IMR-90 (cell line): Measurements from ENCODE around the gene AXIN2. TPM values are rescaled to one million over a fixed set of nuclear protein-coding genes. Genes with fewer than 3 reads are reported as not detected.

Experiments used
- ATAC-seq: fragments of 200-7000 bp; cut with Tn5 transposase; 2 replicates; pipeline ENCODE4 v1.9.1; 2020; ENCODE audit warnings: low read depth, mild to moderate bottlenecking, moderate library complexity
- BruUV-seq: library from RNA; stranded (reverse); fragments of 400-500 nt; replicated peaks from 2 replicates; lab custom pipeline; 2021; lab: Mats Ljungman, UMichigan
- CTCF ChIA-PET: fragments of 300-600 bp; formaldehyde crosslinking; extraction: SDS; loops from one replicate; lab custom pipeline; 2021; ENCODE audit warnings: antibody characterized with exemption; lab: Yijun Ruan, JAX
- POLR2A ChIA-PET: fragments of 300-600 bp; sonication (Branson Sonifier 250); formaldehyde crosslinking; loops from one replicate; lab custom pipeline; 2022; ENCODE audit warnings: antibody characterized with exemption; ENCODE audit not compliant: unreplicated experiment; lab: Charles Lee
- DNase-seq: peaks from one replicate; pipeline ENCODE4 v3.0.0; 2013
- H2AFZ ChIP-seq: replicated peaks from 2 replicates; pipeline ENCODE3; 2013; ENCODE audit warnings: low read length, mild to moderate bottlenecking; ENCODE audit not compliant: poor library complexity
- H2AK5ac ChIP-seq: 2 replicates; pipeline ENCODE4 v1.6.1; 2013; ENCODE audit warnings: low read depth, low read length, inconsistent platforms
- H2AK9ac ChIP-seq: replicated peaks from 2 replicates; pipeline ENCODE3; 2013; ENCODE audit warnings: mild to moderate bottlenecking, low read depth, low read length, moderate library complexity; ENCODE audit not compliant: poor library complexity
- H2BK120ac ChIP-seq: 2 replicates; pipeline ENCODE4 v1.6.1; 2013; ENCODE audit warnings: low read depth, low read length, inconsistent platforms
- H2BK15ac ChIP-seq: 3 replicates; pipeline ENCODE4 v1.6.1; 2013; ENCODE audit warnings: low read depth, low read length, inconsistent platforms
- H2BK20ac ChIP-seq: 2 replicates; pipeline ENCODE4 v1.6.1; 2013; ENCODE audit warnings: low read depth, mild to moderate bottlenecking, inconsistent platforms, low read length, moderate library complexity
- H2BK5ac ChIP-seq: 2 replicates; pipeline ENCODE4 v1.6.1; 2013; ENCODE audit warnings: mild to moderate bottlenecking, low read depth, low read length, inconsistent platforms; ENCODE audit not compliant: poor library complexity, severe bottlenecking
- H3K14ac ChIP-seq: replicated peaks from 2 replicates; pipeline ENCODE4 v1.6.1; 2013; ENCODE audit warnings: low read depth, low read length, inconsistent platforms
- H3K18ac ChIP-seq: 2 replicates; pipeline ENCODE4 v1.6.1; 2013; ENCODE audit warnings: low read depth, low read length, control low read depth
- H3K23ac ChIP-seq: 2 replicates; pipeline ENCODE4 v1.6.1; 2013; ENCODE audit warnings: low read depth, low read length, inconsistent platforms
- H3K27ac ChIP-seq: 2 replicates; pipeline ENCODE4 v1.5.1; 2013; ENCODE audit warnings: mild to moderate bottlenecking, control low read depth, low read length; ENCODE audit not compliant: insufficient read depth
- H3K27me3 ChIP-seq: 2 replicates; pipeline ENCODE4 v1.6.1; 2013; ENCODE audit warnings: low read length; ENCODE audit not compliant: control insufficient read depth, insufficient read depth
- H3K36me3 ChIP-seq: 2 replicates; pipeline ENCODE4 v1.6.1; 2013; ENCODE audit warnings: low read length, mixed read lengths; ENCODE audit not compliant: control insufficient read depth, insufficient read depth
- H3K4ac ChIP-seq: 2 replicates; pipeline ENCODE4 v1.6.1; 2013; ENCODE audit warnings: low read depth, low read length, inconsistent platforms
- H3K4me1 ChIP-seq: 2 replicates; pipeline ENCODE4 v1.6.1; 2013; ENCODE audit warnings: low read length, mixed read lengths; ENCODE audit not compliant: control insufficient read depth, insufficient read depth
- H3K4me2 ChIP-seq: 2 replicates; pipeline ENCODE4 v1.6.1; 2013; ENCODE audit warnings: low read depth, mild to moderate bottlenecking, control low read depth, low read length, moderate library complexity
- H3K4me3 ChIP-seq: 2 replicates; pipeline ENCODE4 v1.5.1; 2013; ENCODE audit warnings: low read depth, mild to moderate bottlenecking, control low read depth, low read length, moderate library complexity; ENCODE audit not compliant: insufficient read depth
- H3K56ac ChIP-seq: 2 replicates; pipeline ENCODE4 v1.6.1; 2013; ENCODE audit warnings: low read length, inconsistent platforms; ENCODE audit not compliant: insufficient read depth; ENCODE audit errors: extremely low read depth
- H3K79me1 ChIP-seq, 2 experiments: 2 replicates each; pipeline ENCODE4 v1.6.1; 2013; ENCODE audit warnings: low read length in 2 of 2, inconsistent platforms in 1 of 2, low read depth in 1 of 2
- H3K9ac ChIP-seq: 2 replicates; pipeline ENCODE4 v1.6.1; 2013; ENCODE audit warnings: low read depth, low read length, control low read depth
- H3K9me1 ChIP-seq: 2 replicates; pipeline ENCODE4 v1.6.1; 2013; ENCODE audit warnings: low read length, inconsistent platforms; ENCODE audit not compliant: insufficient read depth
- H3K9me3 ChIP-seq: 2 replicates; pipeline ENCODE4 v1.6.1; 2013; ENCODE audit warnings: low read length; ENCODE audit not compliant: control insufficient read depth, insufficient read depth
- H4K20me1 ChIP-seq: 2 replicates; pipeline ENCODE4 v1.6.1; 2013; ENCODE audit warnings: low read length, inconsistent platforms; ENCODE audit not compliant: insufficient read depth
- H4K5ac ChIP-seq: 2 replicates; pipeline ENCODE4 v1.6.1; 2013; ENCODE audit warnings: mild to moderate bottlenecking, low read depth, low read length, control low read depth
- H4K8ac ChIP-seq, 2 experiments: 2 replicates each; pipeline ENCODE4 v1.6.1; 2013; ENCODE audit warnings: low read depth in 2 of 2, low read length in 2 of 2, control low read depth in 1 of 2, inconsistent platforms in 1 of 2
- H4K91ac ChIP-seq: 2 replicates; pipeline ENCODE4 v1.6.1; 2013; ENCODE audit warnings: low read depth, low read length, inconsistent platforms; ENCODE audit not compliant: insufficient read depth
- CEBPB ChIP-seq: IDR thresholded peaks from 2 replicates; pipeline ENCODE4 v1.6.1; 2012; ENCODE audit warnings: low read depth, low read length, improper control_type of control experiment
- CHD1 ChIP-seq: IDR thresholded peaks from 2 replicates; pipeline ENCODE4 v1.6.1; 2012; ENCODE audit warnings: low read depth, low read length, improper control_type of control experiment
- CTCF ChIP-seq: conservative IDR thresholded peaks from 2 replicates; pipeline ENCODE4 v1.5.1; 2012; ENCODE audit warnings: mild to moderate bottlenecking, low read depth, low read length, improper control_type of control experiment
- ELK1 ChIP-seq: fragments of 150-350 bp; IDR thresholded peaks from 2 replicates; pipeline ENCODE4 v1.6.1; 2016; ENCODE audit warnings: low read depth, mild to moderate bottlenecking, low read length, moderate library complexity, borderline replicate concordance
- FOS ChIP-seq: fragments of 150-350 bp; IDR thresholded peaks from 2 replicates; pipeline ENCODE4 v1.6.1; 2016; ENCODE audit warnings: low read depth, low read length
- MAFK ChIP-seq: IDR thresholded peaks from 2 replicates; pipeline ENCODE4 v1.6.1; 2012; ENCODE audit warnings: low read depth, low read length, improper control_type of control experiment
- MAZ ChIP-seq: IDR thresholded peaks from 2 replicates; pipeline ENCODE4 v1.6.1; 2012; ENCODE audit warnings: low read depth, mild to moderate bottlenecking, low read length, improper control_type of control experiment, moderate library complexity, borderline replicate concordance
- MXI1 ChIP-seq: IDR thresholded peaks from 2 replicates; pipeline ENCODE4 v1.6.1; 2012; ENCODE audit warnings: low read depth, mild to moderate bottlenecking, low read length, moderate library complexity, borderline replicate concordance
- NFE2L2 ChIP-seq: fragments of 150-350 bp; IDR thresholded peaks from 2 replicates; pipeline ENCODE4 v1.6.1; 2016; ENCODE audit warnings: low read depth, mild to moderate bottlenecking, low read length
- POLR2A ChIP-seq: IDR thresholded peaks from 2 replicates; pipeline ENCODE4 v1.6.1; 2012; ENCODE audit warnings: mild to moderate bottlenecking, low read depth, low read length
- RAD21 ChIP-seq: IDR thresholded peaks from 2 replicates; pipeline ENCODE4 v1.6.1; 2012; ENCODE audit warnings: low read length, improper control_type of control experiment
- RCOR1 ChIP-seq: IDR thresholded peaks from 2 replicates; pipeline ENCODE4 v1.6.1; 2012; ENCODE audit warnings: mild to moderate bottlenecking, low read length, improper control_type of control experiment; ENCODE audit not compliant: insufficient replicate concordance
- RFX5 ChIP-seq: IDR thresholded peaks from 2 replicates; pipeline ENCODE4 v1.8.0; 2012; ENCODE audit warnings: low read depth, mild to moderate bottlenecking, low read length, moderate library complexity
- SMC3 ChIP-seq: fragments of 150-350 bp; IDR thresholded peaks from 2 replicates; pipeline ENCODE4 v1.6.1; 2016; ENCODE audit warnings: low read depth, mild to moderate bottlenecking, antibody characterized with exemption, low read length, moderate library complexity
- USF2 ChIP-seq: fragments of 150-350 bp; IDR thresholded peaks from 2 replicates; pipeline ENCODE4 v1.6.1; 2017; ENCODE audit warnings: mild to moderate bottlenecking, antibody characterized with exemption, low read length, low read depth
- WGBS, 2 experiments: methylation state at CpG; one replicate each; pipeline versions ENCODE4 v1.1.5 to v1.1.7; 2013; ENCODE audit warnings: missing lambda C conversion rate in 2 of 2; ENCODE audit not compliant: insufficient read length in 1 of 2; ENCODE audit errors: extremely low coverage in 2 of 2; 5-methylcytosine and 5-hydroxymethylcytosine counted together
- dilution Hi-C: fragments of 300-500 bp; cut with HindIII; formaldehyde crosslinking; loops from one replicate; pipeline ENCODE4 v1.14.3; 2018; ENCODE audit warnings: low sequenced_read_pairs; ENCODE audit not compliant: unreplicated experiment
- in situ Hi-C: fragments of 300-500 bp; cut with MboI; formaldehyde crosslinking; loops from 3 replicates; pipeline ENCODE4 v1.14.3; 2019; ENCODE audit warnings: low sequenced_read_pairs, inconsistent platforms, mixed read lengths
- intact Hi-C: fragments of 100-400 bp; cut with micrococcal nuclease; formaldehyde crosslinking; loops from 2 replicates; pipeline ENCODE4 v1.10.0; 2022
- polyA plus RNA-seq, 3 experiments: library from polyadenylated mRNA; depleted of rRNA; stranded (reverse); fragments of >200 nt; gene quantifications; 2 replicates each; pipeline ENCODE4 v1.2.3, GENCODE V29; 2012; ENCODE audit warnings: low replicate concordance in 1 of 3
- total RNA-seq: library from RNA; depleted of rRNA; stranded (reverse); fragments of >200 nt; gene quantifications from 2 replicates; pipeline ENCODE4 v1.2.3, GENCODE V29; 2012

The AXIN2 gene
- total and polyA plus RNA-seq, 2 of the 4 experiments (the other 2 are of a cell fraction), result 0.91 to 1.8 TPM

- no peak overlapping the region for H3K27ac ChIP-seq
- no peak overlapping the region for H3K56ac ChIP-seq
- H3K4ac ChIP-seq, result no peak overlapping the region
- no peak overlapping the region for H2BK120ac ChIP-seq
- no peak overlapping the region for H2BK15ac ChIP-seq
- H3K4me3 ChIP-seq, result no peak overlapping the region
- H3K23ac ChIP-seq, result no peak overlapping the region
- no peaks in the 10 kb centered on the region for H3K9me3 ChIP-seq
- H3K4me1 ChIP-seq, result peaks cover 17% of the 10 kb centered on the region
- no TSS peak for BruUV-seq
- no peak for ATAC-seq
- H3K36me3 ChIP-seq, result peaks cover 10% of the 10 kb centered on the region; the same call in 1 of the 2 replicates
- no peak overlapping the region for H3K14ac ChIP-seq
- H2AK5ac ChIP-seq, result no peak overlapping the region
- H2BK20ac ChIP-seq, result no peak overlapping the region
- 0 out of 4 replicates have a peak, but pooled peaks cover 0 to 4% of the 10 kb centered on the region in 2 experiments for H3K79me1 ChIP-seq
- peaks cover 3% of the 10 kb centered on the region; the same call in 1 of the 2 replicates for H3K9me1 ChIP-seq
- H3K18ac ChIP-seq, result no peak overlapping the region
- H4K5ac ChIP-seq, result no peak overlapping the region
- in situ Hi-C loops (loop anchor here (5.0 to 25.0 kb wide), 2 partner anchors 265 to 605 kb away; no protein-coding TSS in a partner anchor), dilution Hi-C loops (no loop called here), intact Hi-C loops (loop anchor here (1.0 to 5.0 kb wide), 3 partner anchors 100 to 280 kb away; no protein-coding TSS in a partner anchor)
- 60% methylated on average over 1 of the region's 4 CpGs; no CpG with 5 or more reads in 1 of the 2 experiments for WGBS, 2 experiments
- no peak overlapping the region for H4K91ac ChIP-seq
- peaks cover 15% of the 10 kb centered on the region for H3K27me3 ChIP-seq
- H3K9ac ChIP-seq, result no peak overlapping the region
- POLR2A ChIA-PET, result no interaction called here
- H2BK5ac ChIP-seq, result no peak overlapping the region
- peaks cover 30% of the 10 kb centered on the region; the same call in 1 of the 2 replicates for H4K20me1 ChIP-seq
- H3K4me2 ChIP-seq, result no peak overlapping the region; the same call in 1 of the 2 replicates
- H2AK9ac ChIP-seq, result no peak overlapping the region
- H4K8ac ChIP-seq, result no peak overlapping the region
- no peak overlapping the region for H2AFZ ChIP-seq
- no peak for DNase-seq
- TF ChIP-seq NFE2L2 (no peak), ELK1 (no peak), SMC3 (no peak), RFX5 (no peak), CHD1 (no peak), MAZ (no peak), FOS (no peak), USF2 (no peak), MAFK (no peak), RCOR1 (no peak), CTCF (no peak), MXI1 (no peak), CEBPB (no peak), POLR2A (no peak), RAD21 (no peak)
- CTCF ChIA-PET, result interaction anchor here (3.1 kb wide), 1 partner anchor 262 kb away, joined by 9 read pairs; no protein-coding TSS in a partner anchor
Observed at GRCh38 chr17:65556910-65557348, 4.5 kb downstream of the AXIN2 start.
